Frontal cortex (tissue), 4 donors: ENCODE data around the gene PTHLH. TPM values are rescaled to one million over a fixed set of nuclear protein-coding genes. Genes with fewer than 3 reads are reported as not detected.

Experiments
- DNase-seq, 2 donors: peaks; one replicate each; pipeline ENCODE4 v3.0.0; 2012; ENCODE audit warnings: low spot score in 2 of 2
- FAIRE-seq: peaks from 2 replicates; lab custom pipeline; 2012; peaks lifted over from hg19 to GRCh38; lab: Jason Lieb, UNC
- total RNA-seq: library from RNA; depleted of rRNA; stranded (reverse); fragments of >200 nt; gene quantifications from one replicate; pipeline ENCODE4 v1.2.3, GENCODE V29; 2014
- donor health status: control.
- donor health status: control.
- donor health status: control.

PTHLH gene
- not detected for total RNA-seq

DNA sequence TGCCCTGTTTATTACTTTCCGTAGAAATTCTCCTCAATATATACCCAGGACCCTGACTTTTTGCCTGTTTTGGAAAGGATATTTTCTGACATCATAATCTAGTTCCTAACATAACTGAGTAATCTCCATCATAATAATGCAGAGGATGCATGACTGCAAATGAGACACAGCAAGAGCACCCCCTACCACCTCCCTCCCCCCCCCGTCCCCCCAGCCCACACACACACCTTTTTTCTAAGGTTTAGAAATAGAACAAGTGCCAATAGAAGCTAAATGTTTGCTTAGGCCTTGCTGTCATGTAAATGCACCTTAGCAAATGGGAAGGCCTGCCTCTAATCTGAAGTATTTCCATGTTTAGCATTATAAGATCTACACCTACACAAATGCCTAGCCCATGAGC lies at the start of gene PTHLH:
Gene PTHLH, minus strand, starts transcription at position 13 of the 400 bp plus-strand sequence. CDS start 3,239 bp downstream, outside the sequence.
- DNase-seq, result no peak
- FAIRE-seq, result no peak

DNA sequence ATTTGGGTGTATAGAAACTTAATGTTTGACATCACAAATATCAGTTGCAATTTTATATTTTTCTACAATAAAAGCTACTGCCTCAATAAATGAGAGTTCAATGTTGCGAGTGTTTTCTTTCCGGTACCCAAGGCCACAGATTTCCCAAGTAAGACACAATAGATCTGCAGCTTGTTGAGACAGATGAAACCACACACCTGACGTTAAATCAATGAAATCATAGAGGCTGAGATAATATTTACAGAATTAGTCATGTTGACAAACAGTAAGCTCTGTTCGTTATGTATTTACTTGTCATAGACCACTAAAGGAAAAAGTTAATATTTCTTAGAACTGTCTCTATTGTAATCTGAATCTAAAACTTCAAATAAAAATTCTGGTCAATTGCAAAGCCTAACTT lies 49.2 kb upstream of the PTHLH start:
- no peak for DNase-seq
- no peak for FAIRE-seq

DNA sequence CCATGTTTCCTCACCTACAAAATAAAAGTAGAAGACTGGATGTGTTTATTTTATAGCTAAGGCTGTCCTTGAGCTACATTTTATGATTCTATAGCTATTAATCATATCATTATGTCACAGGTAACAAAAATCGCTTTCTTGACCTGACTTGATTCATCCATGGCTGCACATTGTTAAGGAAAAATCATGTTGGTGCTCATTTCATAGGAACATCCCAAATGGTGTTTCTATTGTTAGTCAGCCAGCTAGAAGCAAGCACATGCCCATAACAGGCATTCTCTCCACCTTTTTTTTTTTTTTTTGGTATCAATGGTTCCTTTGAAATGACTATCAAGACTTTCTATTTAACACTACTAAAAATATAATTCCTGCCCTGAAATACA lies 45.3 kb upstream of the PTHLH start:
- DNase-seq (no peak), FAIRE-seq (no peak)

DNA sequence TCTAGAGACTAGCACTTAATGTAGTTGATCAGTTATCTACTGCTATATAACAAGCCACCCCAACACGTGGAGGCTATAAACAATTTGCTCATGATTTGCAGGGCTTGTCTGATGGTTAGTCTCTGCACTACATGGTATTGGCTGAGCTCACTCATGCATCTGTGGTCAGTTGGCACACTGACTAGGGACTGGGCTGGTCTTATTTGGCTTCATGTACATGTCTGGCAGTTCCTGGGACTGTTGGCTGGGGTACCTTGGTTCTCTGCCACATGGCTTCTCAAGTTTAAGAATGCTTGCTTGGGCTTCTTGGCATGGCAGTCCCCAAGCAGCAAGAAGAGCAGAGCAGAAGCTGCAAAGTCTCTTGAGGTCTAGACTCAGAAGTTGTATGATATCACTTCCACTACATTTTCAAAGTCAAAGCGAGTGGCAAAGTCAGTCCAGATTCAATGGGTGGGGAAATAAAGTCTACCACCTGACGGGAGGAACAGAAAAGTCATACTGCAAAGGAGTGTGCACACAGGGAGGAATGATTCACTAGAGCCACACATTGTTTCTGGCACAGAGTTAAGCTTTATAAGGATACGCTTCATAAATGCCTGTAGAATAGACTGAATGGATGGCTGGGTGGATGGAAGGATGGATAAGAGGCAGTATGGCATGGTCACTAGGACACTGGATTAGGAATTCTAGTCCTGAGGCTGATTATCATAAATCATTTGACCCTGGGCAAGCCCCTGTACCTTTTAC lies 44.8 kb upstream of the PTHLH start:
- DNase-seq (no peak), FAIRE-seq (no peak)

DNA sequence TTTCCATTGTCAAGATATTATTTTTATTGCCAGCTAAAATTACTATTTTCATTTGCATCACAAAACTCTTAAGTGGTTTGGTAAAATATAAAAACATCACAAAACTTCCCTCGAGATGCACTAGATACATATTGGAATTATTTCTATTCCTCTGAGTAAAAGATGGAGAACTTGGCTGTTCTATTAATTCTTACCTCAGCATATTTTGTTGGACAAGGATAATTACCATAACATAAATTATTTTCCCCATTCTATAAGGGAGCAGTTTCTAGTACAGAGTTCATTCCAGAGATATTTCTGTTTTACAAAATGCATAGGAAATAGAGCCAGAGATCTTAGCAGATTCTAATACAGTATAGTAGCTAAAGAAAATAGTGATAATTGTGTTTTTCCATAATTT lies 42.6 kb upstream of the PTHLH start:
- no peak for DNase-seq
- FAIRE-seq, result no peak

DNA sequence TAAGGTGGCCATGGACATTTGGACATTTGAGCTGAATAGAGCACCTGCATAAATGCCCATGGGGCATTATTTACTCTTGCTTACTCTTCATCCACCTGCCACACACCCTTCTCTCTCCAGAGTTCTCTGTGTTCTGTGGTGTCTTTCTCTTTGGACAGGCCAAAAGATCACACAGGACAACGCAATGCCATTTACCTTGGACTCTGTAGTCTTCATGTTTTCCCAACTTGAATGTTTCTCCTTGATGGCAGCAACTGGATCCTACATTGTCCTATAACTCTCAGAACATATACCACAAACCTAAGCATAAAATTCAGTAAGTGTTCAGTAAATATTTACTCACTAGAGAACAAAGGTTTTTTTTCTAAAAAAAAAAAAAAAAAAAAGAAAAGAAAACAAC lies 41.7 kb upstream of the PTHLH start:
- FAIRE-seq (no peak), DNase-seq (no peak)

- FAIRE-seq, result no peak
- DNase-seq, result no peak
These were observed 39.9 kb upstream of the PTHLH start for GRCh38 chr12:28012333-28012918.

GRCh38 chr12:28010036-28010435 lies 37.5 kb upstream of the PTHLH start:
- FAIRE-seq, result no peak

DNA sequence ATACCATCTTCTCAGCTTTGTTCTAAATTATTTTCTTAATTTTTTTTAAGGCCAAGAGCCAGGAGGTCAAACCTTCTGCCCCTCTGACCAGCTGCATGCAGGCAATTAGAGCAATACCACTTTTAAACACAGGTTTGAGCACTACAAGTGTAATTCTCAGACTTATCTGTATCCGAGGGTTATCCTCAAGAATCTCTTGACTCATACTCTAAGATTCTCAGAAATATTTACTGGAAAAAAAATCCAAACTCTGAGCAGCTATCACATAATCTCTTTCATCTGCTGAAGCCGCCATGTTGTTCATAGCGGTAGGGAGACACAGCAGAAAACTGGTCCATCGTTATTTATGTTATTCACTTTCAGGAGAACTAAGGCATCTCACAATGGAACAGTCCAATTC lies 27.4 kb upstream of the PTHLH start:
- no peak for DNase-seq

More at GRCh38 chr12:28010036-28010435, 37.5 kb upstream of the PTHLH start:
- DNase-seq, result no peak

GRCh38 chr12:27999521-27999920 lies 27.0 kb upstream of the PTHLH start:
- DNase-seq (no peak), FAIRE-seq (no peak)

More for the DNA sequence above, 27.4 kb upstream of the PTHLH start:
- FAIRE-seq, result no peak

DNA sequence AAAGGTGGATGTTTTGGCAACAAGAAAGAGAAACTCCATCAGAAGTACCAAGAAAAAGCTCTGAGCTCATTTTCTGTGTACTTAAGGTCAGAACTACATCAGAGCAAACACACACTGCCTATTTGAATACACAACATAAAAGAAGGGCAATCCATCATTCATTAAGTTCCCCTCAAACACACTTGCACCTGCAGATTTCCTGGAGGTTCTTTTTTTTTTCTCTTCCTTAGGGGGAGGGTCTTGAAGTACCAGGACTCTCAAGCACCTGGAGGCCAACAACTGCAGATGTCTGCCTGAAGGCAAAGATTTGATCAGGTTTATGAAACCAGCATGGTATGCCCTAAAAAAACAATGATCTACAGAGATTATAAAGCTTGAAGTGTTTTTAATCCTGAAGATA lies 26.1 kb upstream of the PTHLH start:
- no peak for FAIRE-seq
- no peak for DNase-seq

DNA sequence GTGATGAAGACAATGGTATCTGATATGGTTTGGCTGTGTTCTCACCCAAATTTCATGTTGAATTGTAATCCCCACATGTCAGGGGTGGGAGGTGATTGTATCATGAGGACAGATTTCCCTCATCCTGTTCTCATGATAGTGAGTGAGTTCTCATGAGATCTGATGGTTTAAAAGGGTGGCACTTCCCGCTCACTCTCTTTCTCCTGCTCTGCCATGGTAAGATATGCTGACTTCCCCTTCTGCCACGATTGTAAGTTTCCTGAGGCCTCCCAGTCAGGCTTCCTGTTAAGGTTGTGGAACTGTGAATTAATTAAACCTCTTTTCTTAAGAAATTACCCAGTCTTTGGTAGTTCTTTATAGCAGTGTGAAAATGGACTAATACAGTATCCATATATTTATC lies 25.6 kb upstream of the PTHLH start:
- FAIRE-seq, result no peak

GRCh38 chr12:27996761-27997160 lies 24.2 kb upstream of the PTHLH start:
- no peak for FAIRE-seq
- DNase-seq, result no peak

More for the DNA sequence above, 25.6 kb upstream of the PTHLH start:
- DNase-seq, result no peak

DNA sequence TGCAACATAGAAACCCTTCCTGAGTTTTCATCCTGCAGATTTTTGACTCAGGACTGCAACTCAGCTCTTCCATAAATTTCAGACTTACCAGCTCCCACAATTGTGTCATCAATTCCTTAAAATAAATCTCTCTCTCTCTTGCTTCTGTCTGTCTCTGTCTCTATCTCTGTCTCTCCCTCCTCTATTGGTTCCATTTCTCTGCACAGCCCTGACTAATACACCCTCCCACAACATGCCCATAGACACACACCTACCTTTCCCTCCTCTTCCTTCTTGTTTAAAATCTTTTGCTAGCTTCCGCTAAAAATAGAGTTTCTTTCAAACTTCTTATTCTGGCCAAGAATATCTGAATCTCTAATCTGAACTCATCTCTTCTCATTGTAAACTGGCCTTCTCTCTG lies 22.9 kb upstream of the PTHLH start:
- no peak for DNase-seq
- FAIRE-seq, result no peak

GRCh38 chr12:27988594-27989233 lies 16.2 kb upstream of the PTHLH start:
- no peak for FAIRE-seq
- DNase-seq, result no peak

DNA sequence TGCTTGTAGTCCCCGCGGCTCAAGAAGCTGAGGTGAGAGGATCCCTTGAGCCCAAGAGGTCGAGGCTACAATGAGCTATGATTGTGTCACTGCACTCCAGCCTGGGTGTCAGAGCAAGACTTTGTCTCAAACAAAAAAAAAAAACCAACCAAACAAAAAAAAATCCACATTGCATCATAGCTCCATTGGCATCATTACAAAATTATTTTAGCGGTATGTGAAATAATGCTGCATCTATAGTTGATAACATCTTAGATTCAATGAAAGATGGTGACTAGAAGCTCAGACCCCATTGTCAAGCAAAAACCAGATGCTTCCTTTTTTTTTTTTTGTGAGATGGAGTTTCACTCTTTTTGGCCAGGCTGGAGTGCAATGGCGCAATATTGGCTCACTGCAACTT lies 14.8 kb upstream of the PTHLH start:
- FAIRE-seq (no peak), DNase-seq (no peak)

DNA sequence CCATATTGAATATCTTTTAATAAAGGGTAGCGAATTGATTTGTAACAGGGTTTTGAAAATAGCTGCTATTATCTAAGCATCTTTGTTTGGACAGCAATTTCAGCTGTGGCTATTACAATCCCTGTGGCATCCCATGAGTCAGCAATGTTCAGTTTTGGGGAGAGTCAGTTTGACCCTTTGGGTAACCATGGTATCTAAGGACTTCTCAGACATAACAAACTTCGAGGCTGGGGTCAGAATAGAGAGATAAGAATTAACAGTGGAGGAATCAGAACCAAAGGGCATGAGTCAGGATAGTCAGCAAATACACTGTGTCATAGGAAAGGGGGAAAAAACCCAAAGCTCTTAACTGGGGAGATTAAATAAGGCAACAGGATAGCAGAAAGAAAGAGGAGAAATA lies 11.7 kb upstream of the PTHLH start:
- FAIRE-seq (no peak), DNase-seq (no peak)

GRCh38 chr12:27982951-27983350 lies 10.4 kb upstream of the PTHLH start:
- FAIRE-seq (no peak), DNase-seq (no peak)

DNA sequence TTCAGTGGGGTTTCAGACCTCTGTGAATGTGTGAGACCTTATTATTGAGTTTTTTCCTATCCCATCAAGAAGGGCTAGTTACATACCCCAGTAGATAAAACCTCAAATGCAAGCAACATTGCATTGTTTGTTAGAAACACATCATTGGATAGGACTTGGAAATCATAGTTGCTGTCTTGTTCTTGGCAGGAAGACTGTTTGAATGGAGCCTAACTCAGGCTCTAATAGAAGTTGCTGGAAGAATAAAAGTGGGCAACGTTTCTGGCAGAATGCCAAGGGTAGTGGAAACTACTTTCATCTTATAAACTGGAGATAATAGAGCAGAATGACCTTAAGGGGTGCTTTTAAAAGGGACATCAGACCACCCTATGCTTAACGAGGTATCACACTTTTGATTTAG lies 9.9 kb upstream of the PTHLH start:
- no peak for FAIRE-seq
- DNase-seq, result no peak

DNA sequence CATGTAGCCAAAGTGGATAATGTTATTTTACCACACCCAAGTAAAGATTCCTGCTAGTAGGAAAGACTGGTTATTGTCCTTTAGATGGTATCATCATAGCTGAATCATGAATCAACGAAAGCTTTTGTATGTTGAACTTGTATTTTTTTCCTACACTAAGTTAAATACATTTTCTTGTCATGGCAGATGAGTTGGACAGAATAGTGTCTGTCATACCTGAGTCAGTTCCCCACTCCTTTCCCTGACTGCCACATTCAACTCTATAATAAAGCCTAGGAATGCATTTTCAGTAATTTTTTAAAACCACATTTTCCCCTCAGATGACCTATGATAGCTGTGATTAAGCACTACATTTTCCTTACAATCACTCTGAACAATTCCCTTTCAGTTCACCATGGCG lies 9.3 kb upstream of the PTHLH start:
- DNase-seq (no peak), FAIRE-seq (no peak)

GRCh38 chr12:27979145-27979544 lies 6.6 kb upstream of the PTHLH start:
- FAIRE-seq, result no peak
- DNase-seq, result no peak
